Transverse colon (tissue), 4 donors: ENCODE data around the gene SPIRE1. TPM values are rescaled to one million over a fixed set of nuclear protein-coding genes. Genes with fewer than 3 reads are reported as not detected.
"Not testable (repeated sequence)": the region's sequence is repeated elsewhere in the genome, so short reads cannot be mapped to it uniquely, and the experiment has no call there.

ENCODE experiments used
- DNase-seq: peaks from one replicate; pipeline ENCODE4 v3.0.0-alpha.2; 2019
- H3K27ac ChIP-seq, 4 donors: fragments of 200-600 bp; sonication (generic); 2 replicates each; pipeline ENCODE4 v1.5.1; 2016 to 2018; ENCODE audit warnings: inconsistent platforms in 4 of 4
- H3K27me3 ChIP-seq: fragments of 200-600 bp; sonication (generic); 2 replicates; pipeline ENCODE4 v1.5.1; 2017; ENCODE audit warnings: inconsistent platforms
- H3K36me3 ChIP-seq, 4 donors: fragments of 200-600 bp; sonication (generic); 2 replicates each; pipeline ENCODE4 v1.5.1; 2017 to 2019; ENCODE audit warnings: inconsistent platforms in 4 of 4
- H3K4me1 ChIP-seq, 4 donors: fragments of 200-600 bp; sonication (generic); 2 replicates each; pipeline ENCODE4 v1.5.1; 2017 to 2020; ENCODE audit warnings: inconsistent platforms in 4 of 4
- H3K4me3 ChIP-seq, 4 donors: fragments of 200-600 bp; sonication (generic); 1 replicate in 1 of 4; 2 replicates in 3 of 4; pipeline versions ENCODE4 v1.5.1 to v1.6.1; 2017 to 2019; ENCODE audit warnings: inconsistent platforms in 4 of 4
- H3K9me3 ChIP-seq, 2 donors: fragments of 200-600 bp; sonication (generic); 2 replicates each; pipeline ENCODE4 v1.5.1; 2017 to 2019; ENCODE audit warnings: inconsistent platforms in 2 of 2
- CTCF ChIP-seq, 5 experiments: fragments of 200-600 bp in 3 of 5; fragments of 450-650 bp in 2 of 5; sonication (generic) in 3 of 5; IDR thresholded peaks; 1 replicate in 2 of 5; 2 replicates in 3 of 5; pipeline ENCODE4 v1.5.1; 2016 to 2017; ENCODE audit warnings: antibody characterized with exemption in 5 of 5, inconsistent platforms in 3 of 5, mild to moderate bottlenecking in 2 of 5, moderate library complexity in 1 of 5
- EP300 ChIP-seq: sonication (generic); formaldehyde crosslinking; IDR thresholded peaks from one replicate; pipeline ENCODE4 v1.6.1; 2017; ENCODE audit warnings: antibody characterized with exemption, low read depth
- POLR2A ChIP-seq: fragments of 450-650 bp; IDR thresholded peaks from one replicate; pipeline ENCODE4 v1.6.1; 2016; ENCODE audit warnings: antibody characterized with exemption, mild to moderate bottlenecking, moderate library complexity
- POLR2AphosphoS5 ChIP-seq, 3 donors: sonication (generic); formaldehyde crosslinking; IDR thresholded peaks; one replicate each; pipeline ENCODE4 v1.6.1; 2016; ENCODE audit warnings: antibody characterized with exemption in 3 of 3
- WGBS, 2 donors: methylation state at CpG; one replicate each; pipeline ENCODE4 v1.1.5; 2018; ENCODE audit warnings: low coverage in 1 of 2; 5-methylcytosine and 5-hydroxymethylcytosine counted together
- in situ Hi-C, 4 donors: fragments of 200-750 bp; cut with MboI; loops; one replicate each; pipeline versions ENCODE4 v1.15.0 to v1.15.1; 2017; ENCODE audit warnings: low sequenced_read_pairs in 3 of 4, low pct_ligation_motif_present in 1 of 4, low pct_unique_long_range_greater_than_20kb in 1 of 4
- intact Hi-C: fragments of 100-400 bp; cut with DNase I; formaldehyde crosslinking; loops from one replicate; pipeline ENCODE4 v1.15.1; 2023; ENCODE audit warnings: low total_unique reads
- total RNA-seq, 4 donors: library from RNA; depleted of rRNA; stranded (reverse); fragments of >200 nt; gene quantifications; one replicate each; pipeline ENCODE4 v1.1.0, GENCODE V29; 2016

SPIRE1 gene
- total RNA-seq, 4 donors from 2014 or later, result 6.0 to 7.8 (median 6.8) TPM

GRCh38 chr18:12645254-12645653 lies 12.7 kb downstream of the SPIRE1 start:
- TF ChIP-seq POLR2A (no peak), EP300 (no peak), POLR2AphosphoS5 (IDR thresholded peaks at IDR 0.05) (no peak), CTCF (IDR thresholded peaks at IDR 0.05) (no peak)
- intact Hi-C loops, result no loop called here
- no peaks in the 10 kb centered on the region for H3K27me3 ChIP-seq
- H3K4me3 ChIP-seq, result no peak overlapping the region
- H3K27ac ChIP-seq, result no peak overlapping the region
- H3K9me3 ChIP-seq, result no peaks in the 10 kb centered on the region
- no peak for DNase-seq
- H3K36me3 ChIP-seq, result no peaks in the 10 kb centered on the region
- peaks cover 0 to 10% (median 0%) of the 10 kb centered on the region in 4 donors for H3K4me1 ChIP-seq
- in situ Hi-C loops, result no loop called here

- H3K9me3 ChIP-seq, in situ Hi-C loops, H3K4me3 ChIP-seq, H3K36me3 ChIP-seq, intact Hi-C loops, DNase-seq, H3K27me3 ChIP-seq, H3K27ac ChIP-seq: not testable (repeated sequence)
- 93 to 100% methylated on average over 2 to 5 of the region's 5 CpGs for WGBS, 2 donors
- H3K4me1 ChIP-seq, result peaks cover 0 to 13% (median 0%) of the 10 kb centered on the region in 4 donors
Measured at GRCh38 chr18:12643756-12644155, 14.2 kb downstream of the SPIRE1 start.

- no peak overlapping the region for H3K27ac ChIP-seq
- no peak for TF ChIP-seq CTCF (IDR thresholded peaks at IDR 0.05)
- TF ChIP-seq POLR2AphosphoS5 (IDR thresholded peaks at IDR 0.05), result no peak
- TF ChIP-seq POLR2A, result no peak
- TF ChIP-seq EP300, result no peak
- peaks cover 0 to 13% (median 0%) of the 10 kb centered on the region in 4 donors for H3K4me1 ChIP-seq
- no peaks in the 10 kb centered on the region for H3K27me3 ChIP-seq
- no peak overlapping the region for H3K4me3 ChIP-seq
- no peak for DNase-seq
- in situ Hi-C loops, result no loop called here
- 83 to 93% methylated on average over 6 of the region's 6 CpGs for WGBS, 2 donors
- no peaks in the 10 kb centered on the region for H3K9me3 ChIP-seq
- no peaks in the 10 kb centered on the region for H3K36me3 ChIP-seq
- intact Hi-C loops, result no loop called here
Measured at GRCh38 chr18:12640881-12641200, 17.1 kb downstream of the SPIRE1 start.

DNA sequence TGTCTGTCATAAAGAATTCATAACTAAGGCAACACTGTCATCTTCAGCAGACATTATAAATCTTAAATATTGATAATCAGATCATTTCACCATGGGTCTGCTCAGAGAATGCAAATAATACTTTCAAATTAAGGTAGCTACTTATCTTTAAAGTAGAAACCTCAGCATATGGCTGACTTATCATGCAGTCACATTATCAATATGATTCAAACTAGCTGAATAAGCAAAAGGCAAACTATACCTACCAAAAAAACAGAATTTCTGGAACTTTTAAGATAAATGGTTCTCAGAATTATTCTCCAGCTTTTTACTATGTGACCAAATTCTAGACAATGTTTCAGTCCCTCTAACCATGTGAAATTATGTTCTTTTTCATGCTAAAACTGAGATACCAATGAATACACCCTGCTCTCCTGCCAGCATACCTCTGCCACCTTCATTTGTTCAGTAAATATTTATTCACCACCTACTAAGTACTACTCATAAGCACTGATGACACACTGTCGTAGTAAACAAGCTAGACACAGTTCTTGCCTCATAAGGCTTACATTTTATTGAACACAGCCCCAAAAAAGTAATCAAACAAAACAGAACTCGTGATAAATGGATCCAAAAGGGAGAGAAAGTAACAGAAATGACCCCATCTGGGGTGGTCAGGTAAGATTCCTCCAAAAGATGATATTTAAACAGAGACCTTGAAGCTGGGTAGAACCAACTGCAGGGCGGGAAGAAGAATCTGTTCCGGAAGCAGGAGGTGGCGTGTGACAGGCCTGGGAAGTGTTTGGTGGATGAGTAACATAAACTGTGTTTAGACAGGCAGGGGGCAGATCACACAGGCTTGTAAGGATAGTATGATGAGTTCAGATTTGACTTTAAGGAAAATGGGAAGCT lies 17.7 kb downstream of the SPIRE1 start:
- H3K27ac ChIP-seq, result no peak overlapping the region
- in situ Hi-C loops, result no loop called here
- no peak overlapping the region for H3K4me3 ChIP-seq
- DNase-seq, result no peak
- no peaks in the 10 kb centered on the region for H3K27me3 ChIP-seq
- peaks cover 0 to 9% (median 0%) of the 10 kb centered on the region in 4 donors for H3K4me1 ChIP-seq
- no peaks in the 10 kb centered on the region for H3K36me3 ChIP-seq
- TF ChIP-seq POLR2AphosphoS5 (IDR thresholded peaks at IDR 0.05) (no peak), POLR2A (no peak), EP300 (no peak), CTCF (IDR thresholded peaks at IDR 0.05) (no peak)
- H3K9me3 ChIP-seq, result no peaks in the 10 kb centered on the region
- intact Hi-C loops, result no loop called here
- WGBS, 2 donors, result 59 to 69% methylated on average over 3 to 5 of the region's 5 CpGs
